Vagina (tissue), 2 donors: Measurements from ENCODE around the gene SLCO4C1.

ENCODE experiments used
- POLR2A ChIP-seq, 2 donors: fragments of 450-650 bp; IDR thresholded peaks; one replicate each; pipeline ENCODE4 v1.6.1; 2017; ENCODE audit warnings: antibody characterized with exemption in 2 of 2, mild to moderate bottlenecking in 2 of 2, moderate library complexity in 2 of 2
- TF ChIP-seq, protein P1 (sequence below), 3 experiments: fragments of 450-650 bp in 2 of 3; fragments of 200-600 bp in 1 of 3; sonication (generic) in 1 of 3; IDR thresholded peaks; one replicate each; pipeline ENCODE4 v1.5.1; 2017 to 2019; ENCODE audit warnings: antibody characterized with exemption in 3 of 3, mild to moderate bottlenecking in 2 of 3, moderate library complexity in 2 of 3

DNA sequence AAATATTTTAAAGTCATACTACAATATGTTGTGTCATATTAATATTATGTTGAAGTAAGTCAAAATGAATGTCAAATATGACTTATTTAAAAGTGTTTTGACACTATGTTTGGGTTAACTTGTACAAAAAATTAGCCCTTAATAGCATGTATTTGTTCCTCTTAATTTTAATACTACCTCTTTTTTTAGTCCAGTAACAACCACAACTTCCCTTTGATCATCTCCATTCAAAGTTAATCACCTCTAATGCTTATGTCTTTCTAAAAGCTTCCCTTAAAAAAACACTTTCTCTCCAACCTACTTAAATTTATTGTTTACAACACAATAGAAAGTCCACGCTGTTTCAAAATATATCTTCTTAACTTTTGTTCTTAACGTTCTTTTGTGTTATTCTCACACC, 9.6 kb downstream of the SLCO4C1 start:
- TF ChIP-seq POLR2A (IDR thresholded peaks at IDR 0.05), result no peak
- TF ChIP-seq, protein P1, sequence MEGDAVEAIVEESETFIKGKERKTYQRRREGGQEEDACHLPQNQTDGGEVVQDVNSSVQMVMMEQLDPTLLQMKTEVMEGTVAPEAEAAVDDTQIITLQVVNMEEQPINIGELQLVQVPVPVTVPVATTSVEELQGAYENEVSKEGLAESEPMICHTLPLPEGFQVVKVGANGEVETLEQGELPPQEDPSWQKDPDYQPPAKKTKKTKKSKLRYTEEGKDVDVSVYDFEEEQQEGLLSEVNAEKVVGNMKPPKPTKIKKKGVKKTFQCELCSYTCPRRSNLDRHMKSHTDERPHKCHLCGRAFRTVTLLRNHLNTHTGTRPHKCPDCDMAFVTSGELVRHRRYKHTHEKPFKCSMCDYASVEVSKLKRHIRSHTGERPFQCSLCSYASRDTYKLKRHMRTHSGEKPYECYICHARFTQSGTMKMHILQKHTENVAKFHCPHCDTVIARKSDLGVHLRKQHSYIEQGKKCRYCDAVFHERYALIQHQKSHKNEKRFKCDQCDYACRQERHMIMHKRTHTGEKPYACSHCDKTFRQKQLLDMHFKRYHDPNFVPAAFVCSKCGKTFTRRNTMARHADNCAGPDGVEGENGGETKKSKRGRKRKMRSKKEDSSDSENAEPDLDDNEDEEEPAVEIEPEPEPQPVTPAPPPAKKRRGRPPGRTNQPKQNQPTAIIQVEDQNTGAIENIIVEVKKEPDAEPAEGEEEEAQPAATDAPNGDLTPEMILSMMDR (IDR thresholded peaks at IDR 0.05), result no peak
